SU-DHL-6 (cell line): ENCODE measurements around the gene ST6GAL2.

Experiments
- H2AFZ ChIP-seq: fragments of 200-600 bp; sonication (generic); 2 replicates; pipeline ENCODE4 v1.6.1; 2014; ENCODE audit warnings: low read depth, mild to moderate bottlenecking, moderate library complexity, mixed read lengths, antibody characterized with exemption, low read length; ENCODE audit not compliant: severe bottlenecking
- H3F3A ChIP-seq: fragments of 200-600 bp; shearing (Covaris generic); 2 replicates; pipeline ENCODE4 v1.6.0; 2016; ENCODE audit warnings: antibody characterized with exemption, mild to moderate bottlenecking; ENCODE audit not compliant: insufficient read depth
- H3K27ac ChIP-seq: fragments of 200-600 bp; sonication (generic); 2 replicates; pipeline ENCODE4 v1.5.1; 2016; ENCODE audit warnings: low read depth, mild to moderate bottlenecking, low read length, moderate library complexity, mixed read lengths
- H3K27me3 ChIP-seq: fragments of 200-600 bp; sonication (generic), shearing (Covaris generic); 2 replicates; pipeline ENCODE4 v1.6.0; 2014; ENCODE audit warnings: mild to moderate bottlenecking, low read length
- H3K36me3 ChIP-seq: fragments of 200-600 bp; sonication (generic); 2 replicates; pipeline ENCODE4 v1.6.1; 2014; ENCODE audit warnings: mild to moderate bottlenecking, low read length, mixed read lengths
- H3K4me2 ChIP-seq: fragments of 300-600, 200-600 bp; shearing (Covaris generic), sonication (generic); 2 replicates; pipeline ENCODE4 v1.6.0; 2014; ENCODE audit warnings: low read length, low read depth, mild to moderate bottlenecking; ENCODE audit not compliant: poor library complexity, severe bottlenecking
- H3K4me3 ChIP-seq: fragments of 200-600 bp; sonication (generic); 2 replicates; pipeline ENCODE4 v1.5.1; 2014; ENCODE audit warnings: antibody characterized with exemption, low read length, mild to moderate bottlenecking, mixed read lengths; ENCODE audit not compliant: insufficient read depth, poor library complexity, severe bottlenecking
- H3K79me2 ChIP-seq: fragments of 200-600 bp; sonication (generic); 2 replicates; pipeline ENCODE4 v1.6.1; 2014; ENCODE audit warnings: mild to moderate bottlenecking, low read length, moderate library complexity; ENCODE audit not compliant: insufficient read depth
- H3K9ac ChIP-seq: fragments of 200-600 bp; sonication (generic); 2 replicates; pipeline ENCODE4 v1.7.0; 2014; ENCODE audit warnings: mild to moderate bottlenecking, low read length
- H3K9me2 ChIP-seq: fragments of 200-600 bp; sonication (generic); replicated peaks from 2 replicates; pipeline ENCODE4 v1.6.1; 2014; ENCODE audit warnings: low read length; ENCODE audit not compliant: insufficient read depth
- H3K9me3 ChIP-seq: fragments of 200-600 bp; sonication (generic); 2 replicates; pipeline ENCODE4 v1.6.1; 2014; ENCODE audit warnings: low read length, mixed read lengths; ENCODE audit not compliant: insufficient read depth
- H4K20me1 ChIP-seq: fragments of 200-600 bp; sonication (generic); 2 replicates; pipeline ENCODE4 v1.6.1; 2014; ENCODE audit warnings: low read depth, mild to moderate bottlenecking, antibody characterized with exemption, low read length, moderate library complexity, mixed read lengths
- EZH2phosphoT487 ChIP-seq: fragments of 200-600 bp; sonication (generic), shearing (Covaris generic); conservative IDR thresholded peaks from 2 replicates; pipeline ENCODE4 v1.6.1; 2018; ENCODE audit warnings: mild to moderate bottlenecking, antibody characterized with exemption, low read length, moderate library complexity, mixed read lengths
- TF ChIP-seq, protein P1 (sequence below): fragments of 200-600 bp; sonication (generic); IDR thresholded peaks from one replicate; pipeline ENCODE4 v1.5.1; 2017; ENCODE audit warnings: antibody characterized with exemption, mild to moderate bottlenecking, low read length, moderate library complexity; ENCODE audit not compliant: insufficient read depth, poor library complexity, severe bottlenecking

The ST6GAL2 gene

DNA sequence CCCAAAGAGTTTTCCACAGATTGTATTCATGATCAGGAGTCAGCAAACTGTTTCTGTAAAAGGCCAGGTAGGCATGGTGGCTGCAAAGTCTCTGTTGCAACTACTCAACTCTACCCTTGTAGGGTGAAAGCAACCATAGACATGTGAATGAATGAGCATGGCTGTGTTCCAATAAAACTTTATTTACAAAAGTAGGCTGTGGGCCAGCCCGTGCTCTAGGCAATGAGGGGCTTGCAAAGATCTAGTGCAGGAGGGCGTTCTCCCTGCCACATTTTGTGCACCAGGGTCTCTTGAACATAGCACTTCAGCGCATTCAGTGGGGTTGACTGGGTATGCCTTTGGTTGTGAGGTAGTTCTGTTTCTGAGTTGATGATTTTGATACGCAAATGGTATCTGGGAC is 85.8 kb downstream of the ST6GAL2 start:
- Histone ChIP-seq H3F3A (no peaks in the 10 kb centered on the region), H3K27me3 (no peaks in the 10 kb centered on the region), H3K9me3 (no peaks in the 10 kb centered on the region), H3K4me3 (no peak overlapping the region), H3K4me2 (no peak overlapping the region), H4K20me1 (no peaks in the 10 kb centered on the region), H2AFZ (no peak overlapping the region), H3K9me2 (no peaks in the 10 kb centered on the region), H3K9ac (no peak overlapping the region), H3K79me2 (no peaks in the 10 kb centered on the region), H3K36me3 (no peaks in the 10 kb centered on the region), H3K27ac (no peak overlapping the region)
- TF ChIP-seq, protein P1, sequence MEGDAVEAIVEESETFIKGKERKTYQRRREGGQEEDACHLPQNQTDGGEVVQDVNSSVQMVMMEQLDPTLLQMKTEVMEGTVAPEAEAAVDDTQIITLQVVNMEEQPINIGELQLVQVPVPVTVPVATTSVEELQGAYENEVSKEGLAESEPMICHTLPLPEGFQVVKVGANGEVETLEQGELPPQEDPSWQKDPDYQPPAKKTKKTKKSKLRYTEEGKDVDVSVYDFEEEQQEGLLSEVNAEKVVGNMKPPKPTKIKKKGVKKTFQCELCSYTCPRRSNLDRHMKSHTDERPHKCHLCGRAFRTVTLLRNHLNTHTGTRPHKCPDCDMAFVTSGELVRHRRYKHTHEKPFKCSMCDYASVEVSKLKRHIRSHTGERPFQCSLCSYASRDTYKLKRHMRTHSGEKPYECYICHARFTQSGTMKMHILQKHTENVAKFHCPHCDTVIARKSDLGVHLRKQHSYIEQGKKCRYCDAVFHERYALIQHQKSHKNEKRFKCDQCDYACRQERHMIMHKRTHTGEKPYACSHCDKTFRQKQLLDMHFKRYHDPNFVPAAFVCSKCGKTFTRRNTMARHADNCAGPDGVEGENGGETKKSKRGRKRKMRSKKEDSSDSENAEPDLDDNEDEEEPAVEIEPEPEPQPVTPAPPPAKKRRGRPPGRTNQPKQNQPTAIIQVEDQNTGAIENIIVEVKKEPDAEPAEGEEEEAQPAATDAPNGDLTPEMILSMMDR = no peak
- TF ChIP-seq EZH2phosphoT487 = no peak

DNA sequence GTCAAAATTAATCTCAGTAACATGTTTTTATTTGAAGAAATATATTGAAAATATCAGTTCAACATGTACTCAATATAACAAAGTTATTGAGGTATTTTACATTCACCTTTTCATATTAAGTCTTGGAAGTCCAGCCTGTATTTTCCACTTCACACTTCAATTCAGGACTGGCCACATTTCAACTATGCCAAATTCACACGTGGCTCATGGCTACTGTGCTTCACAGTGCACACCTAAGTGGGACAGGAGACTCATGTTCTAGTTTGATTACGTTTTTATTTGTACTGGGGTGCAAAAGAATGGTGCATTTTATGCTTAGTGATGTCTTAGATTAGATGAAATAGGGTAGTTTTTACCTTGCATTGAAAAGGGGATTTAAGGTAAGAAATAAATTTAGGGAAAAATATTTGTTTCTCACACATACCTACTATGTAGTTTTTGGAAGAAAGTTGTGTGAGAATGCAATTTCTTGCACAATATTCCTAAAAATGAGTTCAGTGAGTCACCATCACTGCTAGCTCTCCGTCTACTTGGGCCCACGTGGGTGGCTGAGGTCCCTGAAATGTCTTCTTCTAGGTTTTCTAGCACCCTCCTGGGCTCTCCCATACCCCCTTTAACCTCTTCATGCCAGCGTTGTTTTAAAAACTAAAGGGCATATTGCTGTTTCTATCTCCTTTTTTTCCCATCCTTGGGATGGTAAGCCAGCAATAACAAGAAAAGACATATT is 87.0 kb downstream of the ST6GAL2 start:
- Histone ChIP-seq H3K9ac (no peak overlapping the region), H3K4me2 (no peak overlapping the region), H3K4me3 (no peak overlapping the region), H3K79me2 (no peaks in the 10 kb centered on the region), H3K9me3 (no peaks in the 10 kb centered on the region), H3K27me3 (no peaks in the 10 kb centered on the region), H3F3A (no peaks in the 10 kb centered on the region), H2AFZ (no peak overlapping the region), H3K9me2 (no peaks in the 10 kb centered on the region), H3K27ac (no peak overlapping the region), H4K20me1 (no peaks in the 10 kb centered on the region), H3K36me3 (no peaks in the 10 kb centered on the region)
- TF ChIP-seq EZH2phosphoT487 = no peak
- TF ChIP-seq, protein P1 = no peak

DNA sequence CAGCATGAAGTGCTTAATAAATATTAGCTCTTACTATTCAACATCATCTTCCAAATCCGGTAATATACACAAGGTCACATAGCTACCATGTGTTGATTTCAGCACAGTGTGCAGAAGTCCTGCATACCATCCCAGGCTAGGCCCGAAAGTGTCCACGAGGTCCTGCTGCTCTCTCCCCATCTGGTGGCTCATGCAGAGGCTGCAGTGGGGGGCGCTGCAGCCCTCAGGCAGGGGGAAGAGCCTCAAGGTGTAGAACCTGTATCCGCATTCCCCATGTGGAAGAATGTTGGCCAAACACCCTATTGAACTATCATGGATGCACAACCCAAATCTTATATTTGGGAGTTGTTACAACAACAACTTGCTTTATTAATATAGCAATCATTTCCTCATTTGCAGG is 88.5 kb downstream of the ST6GAL2 start:
- no peaks in the 10 kb centered on the region for H4K20me1 ChIP-seq
- no peaks in the 10 kb centered on the region for H3K27me3 ChIP-seq
- H3K4me2 ChIP-seq = no peak overlapping the region
- no peak overlapping the region for H2AFZ ChIP-seq
- no peak overlapping the region for H3K27ac ChIP-seq
- no peaks in the 10 kb centered on the region for H3K9me3 ChIP-seq
- no peaks in the 10 kb centered on the region for H3K9me2 ChIP-seq
- H3K36me3 ChIP-seq = no peaks in the 10 kb centered on the region
- H3F3A ChIP-seq = no peaks in the 10 kb centered on the region
- no peak overlapping the region for H3K4me3 ChIP-seq
- TF ChIP-seq, protein P1 = no peak
- no peak for TF ChIP-seq EZH2phosphoT487
- H3K9ac ChIP-seq = no peak overlapping the region
- no peaks in the 10 kb centered on the region for H3K79me2 ChIP-seq
